Embryonic facial prominence (tissue), 1 donor: ENCODE results near the gene P3H2.
"Not testable (repeated sequence)": the region's sequence is repeated elsewhere in the genome, so short reads cannot be mapped to it uniquely, and the experiment has no call there.

Experiments
- DNase-seq: peaks from one replicate; pipeline ENCODE4 v3.0.0-alpha.2; 2016; ENCODE audit errors: extremely low spot score

P3H2 gene

GRCh38 chr3:190120269-190121060 is at the start of gene P3H2:
Gene P3H2, minus strand, starts transcription at chr3:190120897. Its CDS starts 166 bp downstream, at chr3:190120731.
- peak; percentile 87 for DNase-seq

GRCh38 chr3:190169877-190170276 is 49.2 kb upstream of the P3H2 start:
- no peak for DNase-seq

GRCh38 chr3:190169243-190169642 is 48.5 kb upstream of the P3H2 start:
- no peak for DNase-seq

GRCh38 chr3:190167936-190168680 is 47.4 kb upstream of the P3H2 start:
- DNase-seq = no peak

- DNase-seq = no peak
Observed at GRCh38 chr3:190166948-190167347, 46.3 kb upstream of the P3H2 start.

GRCh38 chr3:190165253-190165652 is 44.6 kb upstream of the P3H2 start:
- no peak for DNase-seq

GRCh38 chr3:190162013-190162412 is 41.3 kb upstream of the P3H2 start:
- not testable (repeated sequence) for DNase-seq

GRCh38 chr3:190159902-190160435 is 39.3 kb upstream of the P3H2 start:
- DNase-seq = no peak

- no peak for DNase-seq
Observed at GRCh38 chr3:190158261-190158660, 37.6 kb upstream of the P3H2 start.

- DNase-seq = no peak
Observed at GRCh38 chr3:190155752-190156151, 35.1 kb upstream of the P3H2 start.

GRCh38 chr3:190150681-190151080 is 30.0 kb upstream of the P3H2 start:
- DNase-seq = no peak

- not testable (repeated sequence) for DNase-seq
Observed at GRCh38 chr3:190149830-190150619, 29.3 kb upstream of the P3H2 start.

- not testable (repeated sequence) for DNase-seq
Observed at GRCh38 chr3:190144793-190145192, 24.1 kb upstream of the P3H2 start.

GRCh38 chr3:190142041-190142440 is 21.3 kb upstream of the P3H2 start:
- no peak for DNase-seq

- DNase-seq = no peak
Observed at GRCh38 chr3:190139365-190139764, 18.7 kb upstream of the P3H2 start.

GRCh38 chr3:190132371-190132770 is 11.7 kb upstream of the P3H2 start:
- DNase-seq = no peak

- DNase-seq = no peak
Observed at GRCh38 chr3:190131329-190131728, 10.6 kb upstream of the P3H2 start.

GRCh38 chr3:190130696-190131095 is 10.0 kb upstream of the P3H2 start:
- DNase-seq = no peak

GRCh38 chr3:190130037-190130436 is 9.3 kb upstream of the P3H2 start:
- no peak for DNase-seq

GRCh38 chr3:190127797-190128196 is 7.1 kb upstream of the P3H2 start:
- DNase-seq = no peak

GRCh38 chr3:190127195-190127594 is 6.5 kb upstream of the P3H2 start:
- DNase-seq = no peak
